Left lung (tissue), 14 donors: ENCODE measurements around the gene ACBD6. TPM values are rescaled to one million over a fixed set of nuclear protein-coding genes. Genes with fewer than 3 reads are reported as not detected.
A peak's percentile ranks its signal among the peaks of the same experiment; 100 is the strongest.
"Not testable (repeated sequence)": the region's sequence is repeated elsewhere in the genome, so short reads cannot be mapped to it uniquely, and the experiment has no call there.

Source experiments
- ATAC-seq: fragments of 200-7000 bp; cut with Tn5 transposase; one replicate; pipeline ENCODE4 v1.9.1; 2020; ENCODE audit warnings: moderate library complexity
- DNase-seq, 4 donors: peaks; one replicate each; pipeline ENCODE4 v3.0.0-alpha.2; 2013 to 2020
- H3K27ac ChIP-seq, 2 donors: fragments of 200-600 bp; sonication (generic) in 1 of 2; one replicate each; pipeline versions ENCODE4 v1.5.0 to v1.8.0; 2020 to 2021
- H3K27me3 ChIP-seq, 2 donors: fragments of 200-600 bp; sonication (generic) in 1 of 2; one replicate each; pipeline versions ENCODE4 v1.5.0 to v1.8.0; 2020 to 2021
- H3K36me3 ChIP-seq, 2 donors: fragments of 200-600 bp; sonication (generic) in 1 of 2; one replicate each; pipeline versions ENCODE4 v1.5.0 to v1.8.0; 2020 to 2021
- H3K4me1 ChIP-seq, 2 donors: fragments of 200-600 bp; one replicate each; pipeline ENCODE4 v1.8.0; 2021
- H3K4me3 ChIP-seq, 2 donors: fragments of 200-600 bp; sonication (generic) in 1 of 2; one replicate each; pipeline versions ENCODE4 v1.5.0 to v1.8.0; 2020 to 2021; ENCODE audit warnings: mild to moderate bottlenecking in 1 of 2
- H3K9me3 ChIP-seq, 2 donors: fragments of 200-600 bp; sonication (generic) in 1 of 2; one replicate each; pipeline versions ENCODE4 v1.5.0 to v1.8.0; 2020 to 2021
- intact Hi-C, 2 donors: fragments of 100-400 bp; cut with DNase I; formaldehyde crosslinking; loops; one replicate each; pipeline versions ENCODE4 v1.11.2 to v1.14.2; 2022
- long read RNA-seq, 12 donors: library from polyadenylated mRNA in 2 of 12; unstranded in 2 of 12; transcript quantifications; one replicate each; pipeline ENCODE4 v2.0.0 and lab custom pipeline, GENCODE V29; 2019 to 2026
- polyA plus RNA-seq, 6 donors: library from polyadenylated mRNA; unstranded; fragments of 120-200 nt; gene quantifications; one replicate each; pipeline ENCODE4 v1.2.1, GENCODE V29; 2013; ENCODE audit not compliant: insufficient read length in 6 of 6
- total RNA-seq, 2 donors: library from RNA; stranded (reverse); fragmentation: NEBNext Ultra II Directional; extraction: Animal tissue kit (Norgen Biotek cat#: 25700); gene quantifications; one replicate each; pipeline ENCODE4 v1.2.1, GENCODE V29; 2021
- TF ChIP-seq, protein P1 (sequence below), 2 donors: fragments of 200-600 bp; sonication (generic) in 1 of 2; IDR thresholded peaks; one replicate each; pipeline versions ENCODE4 v1.5.0 to v1.8.0; 2021; ENCODE audit warnings: antibody characterized with exemption in 2 of 2
- donor health status: DM: no; HTN: yes; CAD: no.
- donor health status: DM: no; HTN: no; CAD: no.

ACBD6 gene, protein sequence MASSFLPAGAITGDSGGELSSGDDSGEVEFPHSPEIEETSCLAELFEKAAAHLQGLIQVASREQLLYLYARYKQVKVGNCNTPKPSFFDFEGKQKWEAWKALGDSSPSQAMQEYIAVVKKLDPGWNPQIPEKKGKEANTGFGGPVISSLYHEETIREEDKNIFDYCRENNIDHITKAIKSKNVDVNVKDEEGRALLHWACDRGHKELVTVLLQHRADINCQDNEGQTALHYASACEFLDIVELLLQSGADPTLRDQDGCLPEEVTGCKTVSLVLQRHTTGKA
- total RNA-seq (10 to 100 TPM; 26.5 to 36.2 TPM), polyA plus RNA-seq (10 to 100 TPM; 75.5 to 81.9 (median 79.2) TPM)
- long read RNA-seq, donor 1, transcript ACBD6-201 (8 exons, 1,670 nt): major isoform, 16 of 28 reads
- long read RNA-seq, donor 1, partial matches to known transcripts: 10 of 28 reads
- long read RNA-seq, donor 1, other reads (novel, unspliced or antisense): 0 of 28 reads
- long read RNA-seq, donor 2, transcript ACBD6-201 (8 exons, 1,670 nt): major isoform, 16 of 41 reads
- long read RNA-seq, donor 2, partial matches to known transcripts: 24 of 41 reads
- long read RNA-seq, donor 2, other reads (novel, unspliced or antisense): 0 of 41 reads
- long read RNA-seq, donor 3, transcript ACBD6-201 (8 exons, 1,670 nt): major isoform, 19 of 19 reads
- long read RNA-seq, donor 3, partial matches to known transcripts: 0 of 19 reads
- long read RNA-seq, donor 3, other reads (novel, unspliced or antisense): 0 of 19 reads
- long read RNA-seq, donor 4, transcript ACBD6-201 (8 exons, 1,670 nt): major isoform, 24 of 30 reads
- long read RNA-seq, donor 4, partial matches to known transcripts: 2 of 30 reads
- long read RNA-seq, donor 4, other reads (novel, unspliced or antisense): 4 of 30 reads
- long read RNA-seq, donor 5, transcript ACBD6-201 (8 exons, 1,670 nt): major isoform, 9 of 9 reads
- long read RNA-seq, donor 5, partial matches to known transcripts: 0 of 9 reads
- long read RNA-seq, donor 5, other reads (novel, unspliced or antisense): 0 of 9 reads
- long read RNA-seq, donor 6, transcript ACBD6-201 (8 exons, 1,670 nt): major isoform, 16 of 27 reads
- long read RNA-seq, donor 6, partial matches to known transcripts: 11 of 27 reads
- long read RNA-seq, donor 6, other reads (novel, unspliced or antisense): 0 of 27 reads
- long read RNA-seq, donor 7, transcript ACBD6-201 (8 exons, 1,670 nt): major isoform, 13 of 13 reads
- long read RNA-seq, donor 7, partial matches to known transcripts: 0 of 13 reads
- long read RNA-seq, donor 7, other reads (novel, unspliced or antisense): 0 of 13 reads
- long read RNA-seq, donor 8, transcript ACBD6-201 (8 exons, 1,670 nt): major isoform, 8 of 8 reads
- long read RNA-seq, donor 8, partial matches to known transcripts: 0 of 8 reads
- long read RNA-seq, donor 8, other reads (novel, unspliced or antisense): 0 of 8 reads
- long read RNA-seq, donor 9, partial matches to known transcripts: 0 of 1 reads
- long read RNA-seq, donor 9, other reads (novel, unspliced or antisense): 0 of 1 reads
- long read RNA-seq, donor 10, transcript ACBD6-201 (8 exons, 1,670 nt): major isoform, 32 of 41 reads
- long read RNA-seq, donor 10, partial matches to known transcripts: 6 of 41 reads
- long read RNA-seq, donor 10, other reads (novel, unspliced or antisense): 3 of 41 reads
- long read RNA-seq, donor 11, transcript ACBD6-201 (8 exons, 1,670 nt): major isoform, 20 of 27 reads
- long read RNA-seq, donor 11, partial matches to known transcripts: 7 of 27 reads
- long read RNA-seq, donor 11, other reads (novel, unspliced or antisense): 0 of 27 reads
- long read RNA-seq, donor 12, transcript ACBD6-201 (8 exons, 1,670 nt): major isoform, 11 of 12 reads
- long read RNA-seq, donor 12, partial matches to known transcripts: 0 of 12 reads
- long read RNA-seq, donor 12, other reads (novel, unspliced or antisense): 0 of 12 reads

DNA sequence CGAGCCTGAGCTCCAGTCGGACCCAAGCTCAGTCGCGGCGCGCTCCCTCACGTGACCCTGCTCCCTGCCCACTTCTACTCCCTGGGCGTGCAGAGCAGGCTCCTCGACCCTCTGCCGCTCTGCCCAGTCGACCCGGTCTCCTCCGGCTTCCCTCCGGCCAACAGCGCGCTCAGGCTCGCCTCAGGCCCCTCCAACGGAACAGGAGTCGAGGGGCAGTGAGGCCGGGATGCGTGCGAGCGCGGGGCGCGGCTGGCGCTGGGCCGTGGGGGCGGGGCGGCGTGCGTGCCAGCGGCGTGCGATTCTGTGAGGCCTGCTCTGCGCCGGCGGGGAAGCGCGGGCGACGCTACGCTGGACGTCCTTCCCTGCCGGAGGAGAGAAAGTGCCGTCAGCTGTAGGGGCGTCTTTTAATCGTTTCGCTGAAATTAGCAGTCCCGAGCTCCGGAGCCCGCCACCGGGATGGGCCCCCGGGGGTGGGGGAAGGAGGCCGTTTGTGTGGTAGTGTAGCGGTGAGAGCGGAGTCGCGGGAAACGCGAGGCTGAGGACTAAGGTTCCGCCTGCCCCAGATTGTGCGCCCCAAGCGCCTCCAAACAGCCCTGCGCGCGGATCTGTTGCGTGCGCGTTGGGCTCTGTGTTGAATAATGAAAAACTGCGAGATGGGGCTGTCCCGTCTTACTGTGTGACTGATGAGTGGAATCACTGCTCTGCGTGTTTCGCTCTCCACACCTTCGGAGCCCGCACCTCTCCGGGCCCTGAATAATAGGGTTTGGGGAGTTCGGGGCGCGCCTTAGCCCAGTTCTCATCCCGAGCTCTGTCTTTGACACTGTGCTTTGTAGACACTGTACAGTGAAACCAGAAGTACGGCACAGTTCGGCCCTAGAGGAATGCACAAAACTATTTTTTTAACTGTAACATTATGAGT is at the start of gene ACBD6:
ACBD6 (minus strand) TSS at position 217 of the 919 bp plus-strand sequence. CDS start 311 bp downstream, outside the sequence.
- peak; percentile 89 to 95 (median 90) for DNase-seq
- Histone ChIP-seq H3K4me3 (peak within 1 kb of the TSS; percentile 45 to 90), H3K36me3 (no peaks in the 10 kb centered on the region), H3K4me1 (peaks cover 8 to 38% of the 10 kb centered on the region in 2 donors), H3K9me3 (no peaks in the 10 kb centered on the region), H3K27me3 (no peaks in the 10 kb centered on the region), H3K27ac (peak within 1 kb of the TSS; percentile 93 to 94)
- TF ChIP-seq, protein P1, sequence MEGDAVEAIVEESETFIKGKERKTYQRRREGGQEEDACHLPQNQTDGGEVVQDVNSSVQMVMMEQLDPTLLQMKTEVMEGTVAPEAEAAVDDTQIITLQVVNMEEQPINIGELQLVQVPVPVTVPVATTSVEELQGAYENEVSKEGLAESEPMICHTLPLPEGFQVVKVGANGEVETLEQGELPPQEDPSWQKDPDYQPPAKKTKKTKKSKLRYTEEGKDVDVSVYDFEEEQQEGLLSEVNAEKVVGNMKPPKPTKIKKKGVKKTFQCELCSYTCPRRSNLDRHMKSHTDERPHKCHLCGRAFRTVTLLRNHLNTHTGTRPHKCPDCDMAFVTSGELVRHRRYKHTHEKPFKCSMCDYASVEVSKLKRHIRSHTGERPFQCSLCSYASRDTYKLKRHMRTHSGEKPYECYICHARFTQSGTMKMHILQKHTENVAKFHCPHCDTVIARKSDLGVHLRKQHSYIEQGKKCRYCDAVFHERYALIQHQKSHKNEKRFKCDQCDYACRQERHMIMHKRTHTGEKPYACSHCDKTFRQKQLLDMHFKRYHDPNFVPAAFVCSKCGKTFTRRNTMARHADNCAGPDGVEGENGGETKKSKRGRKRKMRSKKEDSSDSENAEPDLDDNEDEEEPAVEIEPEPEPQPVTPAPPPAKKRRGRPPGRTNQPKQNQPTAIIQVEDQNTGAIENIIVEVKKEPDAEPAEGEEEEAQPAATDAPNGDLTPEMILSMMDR (IDR thresholded peaks at IDR 0.05): no peak
- intact Hi-C loops: no loop called here
- ATAC-seq: peak; percentile 92

DNA sequence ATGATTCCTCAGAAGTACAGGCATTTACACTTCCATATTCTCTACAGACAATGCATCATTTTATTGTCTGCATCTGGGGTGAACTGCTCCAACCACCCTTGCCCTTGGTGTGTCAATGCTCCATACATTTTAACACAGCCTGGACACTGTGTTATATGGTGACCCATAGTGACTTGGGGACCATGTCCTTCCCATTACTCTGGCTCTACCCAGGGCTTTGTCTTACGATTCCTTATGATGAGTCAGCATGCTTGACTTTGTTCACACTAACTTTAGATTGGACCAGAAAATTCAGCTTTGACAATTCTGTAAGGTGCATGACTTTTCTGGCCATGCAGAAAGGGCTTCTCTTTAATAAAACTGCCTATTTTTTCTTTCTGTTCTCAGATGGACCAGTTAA is 49.6 kb upstream of the ACBD6 start:
- peak; percentile 50 for ATAC-seq
- Histone ChIP-seq H3K27me3 (no peaks in the 10 kb centered on the region), H3K4me3 (no peak overlapping the region), H3K36me3 (no peaks in the 10 kb centered on the region), H3K27ac (no peak overlapping the region), H3K4me1 (no peaks in the 10 kb centered on the region), H3K9me3 (no peaks in the 10 kb centered on the region)
- no peak for DNase-seq
- TF ChIP-seq, protein P1 (IDR thresholded peaks at IDR 0.05): no peak
- intact Hi-C loops: no loop called here

GRCh38 chr1:180550241-180550640 is 47.9 kb upstream of the ACBD6 start:
- intact Hi-C loops: no loop called here
- TF ChIP-seq, protein P1 (IDR thresholded peaks at IDR 0.05): no peak
- Histone ChIP-seq H3K4me3 (no peak overlapping the region), H3K4me1 (no peaks in the 10 kb centered on the region), H3K27me3 (no peaks in the 10 kb centered on the region), H3K27ac (no peak overlapping the region), H3K9me3 (no peaks in the 10 kb centered on the region), H3K36me3 (no peaks in the 10 kb centered on the region)
- ATAC-seq: no peak
- no peak for DNase-seq

- DNase-seq, H3K36me3 ChIP-seq, intact Hi-C loops, H3K9me3 ChIP-seq, H3K4me3 ChIP-seq, H3K4me1 ChIP-seq, ATAC-seq, H3K27ac ChIP-seq, H3K27me3 ChIP-seq: not testable (repeated sequence)
These were observed 47.4 kb upstream of the ACBD6 start for GRCh38 chr1:180549770-180550169.
